ENCODE data around the gene PKNOX2.

The PKNOX2 gene

DNA sequence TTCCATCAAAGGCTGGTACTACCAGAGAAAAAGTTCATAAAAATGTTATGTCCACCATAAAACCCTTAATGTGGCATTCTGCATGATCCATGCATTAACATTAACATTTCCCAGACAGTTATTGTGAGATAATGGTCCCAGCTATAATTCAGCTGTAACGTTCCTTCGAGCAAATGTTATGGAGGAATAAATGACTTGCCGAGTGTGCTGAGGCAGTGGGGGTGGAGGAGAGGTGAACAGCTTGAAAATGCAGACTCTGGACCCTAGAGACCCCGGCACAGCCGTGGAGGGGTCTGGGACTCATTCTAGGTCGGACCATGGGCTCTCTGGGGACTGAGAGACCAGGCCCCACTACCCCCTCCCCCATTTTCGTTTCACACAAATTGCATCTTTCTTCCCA lies 141.9 kb downstream of the PKNOX2 start:
- DNase-seq (ENCODE audit: low read depth in 3 of 3, low spot score in 1 of 3): no peak

- no peak for DNase-seq (ENCODE audit: low read depth in 3 of 3, low spot score in 1 of 3)
Observed at GRCh38 chr11:125308246-125308645, 143.7 kb downstream of the PKNOX2 start.

DNA sequence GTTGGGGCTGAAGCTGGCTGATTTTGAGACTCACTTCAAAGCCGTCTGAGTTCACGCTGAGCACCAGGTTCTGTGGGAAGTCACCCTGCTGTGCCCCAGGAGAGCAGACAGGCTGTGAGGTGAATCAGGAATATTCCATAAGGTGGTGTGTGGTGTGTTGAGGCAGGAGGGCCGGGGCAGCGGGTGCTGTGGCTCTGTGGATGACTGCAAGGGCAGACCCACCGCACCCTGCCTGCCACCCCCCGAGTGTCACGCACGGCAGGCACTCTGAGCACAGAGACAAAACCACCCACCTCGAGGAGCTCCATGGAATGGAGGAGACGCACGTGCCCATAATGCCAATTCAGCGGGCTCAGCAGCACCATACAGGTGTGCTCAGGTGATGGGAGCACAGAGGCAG lies 147.8 kb downstream of the PKNOX2 start:
- no peak for DNase-seq (ENCODE audit: low read depth in 3 of 3, low spot score in 1 of 3)

DNA sequence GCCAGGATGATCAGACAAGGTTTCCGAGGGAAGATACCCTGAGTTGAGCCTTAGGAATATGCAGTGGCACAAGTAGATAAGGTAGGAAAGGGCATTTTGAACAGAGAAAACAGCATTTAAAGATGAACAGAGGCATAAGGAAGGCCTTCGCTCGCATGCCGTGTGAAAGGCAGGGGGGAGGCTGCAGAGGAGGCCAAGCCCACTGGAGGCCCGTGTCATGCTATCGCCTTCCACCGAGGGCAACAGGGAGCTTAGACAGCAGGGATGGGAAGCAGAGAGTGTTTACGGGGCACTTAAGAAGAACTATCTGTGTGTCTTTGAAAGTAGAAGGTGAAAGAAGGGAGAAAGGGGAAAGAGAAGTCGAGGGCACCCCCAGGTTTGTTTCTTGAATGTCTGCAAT lies 148.3 kb downstream of the PKNOX2 start:
- no peak for DNase-seq (ENCODE audit: low read depth in 3 of 3, low spot score in 1 of 3)

- no peak for DNase-seq (ENCODE audit: low read depth in 3 of 3, low spot score in 1 of 3)
Observed at GRCh38 chr11:125313271-125314219, 149.0 kb downstream of the PKNOX2 start.

DNA sequence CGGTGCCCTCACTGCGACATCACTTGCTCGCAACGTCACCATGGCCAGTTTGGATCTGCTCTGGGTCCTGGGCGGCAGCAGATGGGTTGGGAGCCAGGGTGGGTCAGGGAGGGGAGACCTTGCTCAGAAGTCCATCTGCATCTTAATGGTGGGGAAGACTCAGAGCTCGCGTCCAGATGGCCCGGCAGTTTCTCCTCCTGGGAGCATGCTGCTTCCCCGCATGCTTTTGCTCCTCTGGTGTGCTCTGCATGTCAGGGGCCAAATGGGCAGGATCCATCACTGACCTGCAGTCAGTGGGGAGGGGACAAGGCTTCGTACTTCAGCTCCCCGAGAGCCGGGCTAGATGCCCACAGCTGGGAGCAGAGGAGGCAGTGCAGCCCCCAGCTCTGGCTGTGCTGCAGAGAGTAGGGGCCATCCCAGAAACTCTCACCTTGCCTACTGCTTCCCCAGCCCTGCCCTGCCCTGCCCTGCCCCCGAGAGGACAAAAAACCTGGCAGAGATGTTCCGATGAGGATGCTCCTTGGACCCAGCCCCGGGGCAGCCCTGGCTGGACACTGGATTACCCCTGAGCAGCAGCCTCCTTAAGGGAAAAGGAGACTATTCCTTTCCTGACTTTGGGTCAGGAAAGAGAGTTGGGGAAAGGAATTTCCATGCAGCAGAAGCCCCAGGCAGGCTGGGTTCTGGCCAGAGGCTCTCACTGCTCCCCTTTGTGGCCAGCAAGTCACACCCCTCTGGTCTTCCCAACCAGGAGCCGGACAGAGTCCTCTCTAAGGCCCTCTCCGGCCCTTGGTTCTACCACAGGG lies 149.9 kb downstream of the PKNOX2 start:
- DNase-seq (ENCODE audit: low read depth in 3 of 3, low spot score in 1 of 3): no peak

DNA sequence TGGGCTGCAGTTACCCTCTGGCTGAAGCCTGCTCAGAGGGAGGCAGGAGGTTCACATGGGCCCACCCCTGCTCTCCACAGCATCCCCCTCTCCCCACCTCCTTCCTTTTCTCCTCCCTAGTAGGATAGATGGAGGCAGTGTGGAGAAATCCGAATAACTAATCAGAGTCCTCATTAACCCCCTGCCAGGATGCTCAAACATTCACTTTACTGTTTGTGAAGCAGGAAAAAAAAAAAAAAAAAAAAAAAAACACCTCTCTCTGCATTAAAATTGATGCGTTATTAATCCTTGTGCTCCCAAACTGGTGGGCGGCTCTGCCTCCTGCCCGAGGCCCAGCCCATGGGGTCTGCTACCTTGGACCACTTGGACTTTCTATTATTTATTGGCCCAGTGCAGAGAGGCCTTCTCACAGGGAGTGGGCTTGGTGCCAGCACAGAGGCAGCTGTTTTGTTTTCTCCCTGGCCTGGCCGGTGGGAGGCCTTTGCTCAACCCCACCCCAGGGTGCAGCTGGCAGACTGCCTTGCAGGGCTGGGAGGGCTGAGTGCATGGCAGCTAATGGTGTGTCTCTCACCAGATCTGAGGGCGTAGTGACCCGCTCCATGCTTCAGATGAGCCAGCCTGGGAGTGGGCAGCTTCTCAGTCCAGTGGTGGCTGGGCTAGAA lies 150.7 kb downstream of the PKNOX2 start:
- no peak for DNase-seq (ENCODE audit: low read depth in 3 of 3, low spot score in 1 of 3)

- DNase-seq (ENCODE audit: low read depth in 3 of 3, low spot score in 1 of 3): no peak
Observed at GRCh38 chr11:125317416-125317815, 152.9 kb downstream of the PKNOX2 start.

- no peak for DNase-seq (ENCODE audit: low read depth in 3 of 3, low spot score in 1 of 3)
Observed at GRCh38 chr11:125319649-125320048, 155.1 kb downstream of the PKNOX2 start.

DNA sequence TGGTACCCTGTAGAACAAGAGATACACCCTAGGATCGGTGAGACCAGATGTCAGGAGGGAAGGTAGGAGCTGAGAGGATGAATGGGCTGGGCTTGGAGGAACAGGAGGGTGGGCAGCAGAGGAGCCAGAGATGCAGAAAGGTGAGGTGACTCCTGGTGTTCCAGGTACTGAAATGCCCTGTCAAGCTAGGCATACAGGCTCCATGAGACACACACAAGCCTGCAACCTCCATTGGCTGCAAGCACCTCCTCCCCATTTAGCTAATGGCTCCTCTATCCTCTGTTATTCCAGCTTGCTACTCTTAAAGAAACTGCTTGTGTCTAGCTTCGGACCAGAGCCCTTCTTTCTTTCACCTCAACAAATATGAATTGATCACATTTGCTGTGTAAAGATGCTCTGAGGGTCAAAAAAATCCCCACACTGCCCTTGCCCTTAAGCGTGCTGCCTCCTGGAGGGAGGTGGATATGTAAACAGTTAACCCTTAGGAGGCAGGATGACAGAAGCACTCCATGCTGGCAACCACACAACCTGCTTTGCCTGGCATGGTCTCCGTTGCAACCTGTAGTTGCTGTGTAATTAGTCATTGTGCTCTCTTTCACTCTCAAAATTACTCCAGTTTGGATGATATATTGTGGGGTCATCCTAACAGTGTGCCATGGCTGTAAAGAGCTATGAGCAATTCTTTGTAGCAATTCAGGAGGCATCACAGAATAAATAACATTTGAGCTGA lies 156.0 kb downstream of the PKNOX2 start:
- no peak for DNase-seq (ENCODE audit: low read depth in 3 of 3, low spot score in 1 of 3)

DNA sequence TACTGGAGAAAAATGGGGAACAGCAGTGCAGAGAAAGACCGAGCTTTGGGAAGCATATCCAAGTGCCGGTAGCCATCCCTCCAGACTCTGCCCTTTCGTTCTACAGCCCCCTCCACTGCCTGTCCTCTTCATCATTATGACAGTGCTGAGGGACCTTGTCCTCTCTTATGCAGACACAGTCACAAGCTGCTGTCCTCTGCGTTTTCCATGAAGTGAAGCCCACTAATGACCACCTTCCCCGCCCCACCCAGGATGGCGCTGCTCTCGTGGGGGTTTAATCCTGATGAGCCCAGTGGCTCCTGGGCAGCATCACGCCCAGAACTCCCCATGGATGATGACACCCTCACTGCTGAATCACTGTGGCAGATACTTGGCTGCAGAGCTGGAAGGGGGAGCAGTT lies 157.7 kb downstream of the PKNOX2 start:
- DNase-seq (ENCODE audit: low read depth in 3 of 3, low spot score in 1 of 3): no peak

DNA sequence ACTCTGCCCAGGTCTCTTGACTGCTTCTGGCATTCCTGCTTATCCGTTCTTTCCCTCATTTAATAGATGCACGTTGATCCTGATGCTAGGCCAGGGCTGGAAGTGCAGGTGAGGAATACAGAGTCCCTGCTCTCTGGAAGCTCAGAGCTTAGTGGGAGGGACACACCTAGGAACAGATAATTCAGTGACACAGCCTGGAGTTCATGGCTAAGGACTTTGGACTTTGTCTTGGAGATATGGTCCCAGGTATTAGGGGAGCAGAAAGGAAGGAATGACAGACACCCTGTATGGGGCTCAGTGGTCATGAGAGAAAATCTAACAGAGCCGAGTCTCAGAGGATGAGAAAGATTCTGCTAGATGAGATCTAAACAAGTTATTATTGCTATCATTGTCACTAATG lies 160.6 kb downstream of the PKNOX2 start:
- no peak for DNase-seq (ENCODE audit: low read depth in 3 of 3, low spot score in 1 of 3)

- DNase-seq (ENCODE audit: low read depth in 3 of 3, low spot score in 1 of 3): no peak
Observed at GRCh38 chr11:125326126-125326525, 161.6 kb downstream of the PKNOX2 start.

- DNase-seq (ENCODE audit: low read depth in 3 of 3, low spot score in 1 of 3): no peak
Observed at GRCh38 chr11:125327518-125328224, 163.1 kb downstream of the PKNOX2 start.

GRCh38 chr11:125328225-125328580 lies 163.7 kb downstream of the PKNOX2 start:
- DNase-seq (ENCODE audit: low read depth in 3 of 3, low spot score in 1 of 3): no peak

DNA sequence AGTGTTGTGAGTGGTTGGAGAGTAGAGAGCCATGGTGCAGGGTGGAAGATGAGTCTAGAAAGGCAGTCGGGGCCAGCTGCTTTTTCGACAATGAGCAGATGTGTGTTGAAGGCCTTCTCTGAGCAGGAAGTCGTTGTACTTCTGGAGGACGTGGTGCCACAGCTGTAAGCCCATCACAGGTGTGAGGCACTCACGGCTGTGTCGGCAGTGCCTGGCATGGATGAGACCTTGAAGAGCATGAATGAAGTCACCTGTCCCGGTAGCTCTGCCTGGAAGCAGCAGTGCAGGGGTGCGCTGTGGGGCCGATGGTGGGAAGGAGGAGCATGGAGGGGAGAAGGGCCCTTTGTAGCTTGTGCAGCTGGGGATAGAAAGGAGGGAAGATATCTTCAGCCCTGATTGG lies 165.2 kb downstream of the PKNOX2 start:
- no peak for DNase-seq (ENCODE audit: low read depth in 3 of 3, low spot score in 1 of 3)

GRCh38 chr11:125330462-125331325 lies 166.1 kb downstream of the PKNOX2 start:
- no peak for DNase-seq (ENCODE audit: low read depth in 3 of 3, low spot score in 1 of 3)

DNA sequence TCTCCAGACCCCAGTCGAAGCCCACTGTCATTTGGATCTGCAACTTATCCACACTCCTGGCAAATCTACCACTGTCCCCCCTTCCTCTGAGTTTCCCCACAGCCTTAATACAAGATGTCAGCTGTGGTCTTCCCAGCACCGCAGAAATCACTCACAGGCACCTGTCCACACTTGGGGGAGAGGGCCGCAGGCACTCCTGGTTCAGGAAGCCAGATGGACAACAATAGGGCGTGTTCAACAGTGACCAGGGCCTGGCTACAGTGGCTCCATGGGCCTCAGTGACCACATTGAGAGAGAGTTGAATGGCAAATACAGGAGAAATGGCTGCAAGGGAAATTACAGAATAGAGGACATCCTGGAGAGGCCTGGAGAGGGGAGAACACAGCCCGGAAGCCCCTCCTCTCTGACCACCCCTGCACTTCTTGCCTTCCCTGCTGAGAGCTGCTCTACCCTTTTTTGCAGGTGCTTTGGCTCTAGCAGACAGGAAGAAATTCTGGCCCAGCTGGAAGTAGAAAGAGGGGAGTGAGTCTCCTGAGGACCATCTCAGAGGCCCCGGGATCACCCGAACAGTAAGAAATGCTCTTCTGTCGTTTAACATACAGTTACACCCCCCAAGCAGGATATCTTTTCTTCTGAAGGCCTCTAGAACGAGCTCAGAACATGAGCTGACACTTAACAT lies 166.9 kb downstream of the PKNOX2 start:
- no peak for DNase-seq (ENCODE audit: low read depth in 3 of 3, low spot score in 1 of 3)

DNA sequence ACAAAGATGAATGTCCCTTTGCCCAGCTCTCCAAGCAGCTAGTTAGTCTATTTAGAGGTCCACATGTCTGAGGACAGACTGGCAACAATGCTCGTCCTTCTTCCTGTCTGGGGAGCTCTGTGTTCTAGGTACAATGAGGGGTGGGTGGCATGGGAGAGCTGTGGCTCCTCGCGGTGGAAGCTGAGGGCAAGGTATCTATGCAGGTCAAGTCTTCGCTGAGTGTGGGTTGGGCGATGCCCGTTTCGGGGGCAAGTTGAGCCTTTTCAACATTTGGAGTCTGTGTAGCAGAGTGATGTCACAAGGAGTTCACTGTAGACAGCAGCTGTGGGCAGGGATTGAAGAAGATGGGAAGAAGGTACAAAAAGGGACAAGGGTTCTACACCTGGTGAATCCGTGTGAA lies 168.3 kb downstream of the PKNOX2 start:
- DNase-seq (ENCODE audit: low read depth in 3 of 3, low spot score in 1 of 3): no peak

Measured in stimulated activated CD4-positive, alpha-beta T cell treated with anti-CD3 and anti-CD28 coated beads, TNF-alpha, amount 100 ng/mL, for 1 hour (primary cell).